Breast epithelium (tissue), 3 donors: Measurements from ENCODE around the gene ISL2.

Source experiments
- POLR2A ChIP-seq: fragments of 450-650 bp; IDR thresholded peaks from one replicate; pipeline ENCODE4 v1.6.1; 2016; ENCODE audit warnings: antibody characterized with exemption, mild to moderate bottlenecking, moderate library complexity
- POLR2AphosphoS5 ChIP-seq, 3 donors: sonication (generic); formaldehyde crosslinking; IDR thresholded peaks; one replicate each; pipeline ENCODE4 v1.6.1; 2017; ENCODE audit warnings: antibody characterized with exemption in 3 of 3
- TF ChIP-seq, protein P1 (sequence below), 3 donors: fragments of 450-650 bp; IDR thresholded peaks; one replicate each; pipeline ENCODE4 v1.5.1; 2016 to 2017; ENCODE audit warnings: antibody characterized with exemption in 3 of 3, mild to moderate bottlenecking in 3 of 3, moderate library complexity in 3 of 3

DNA sequence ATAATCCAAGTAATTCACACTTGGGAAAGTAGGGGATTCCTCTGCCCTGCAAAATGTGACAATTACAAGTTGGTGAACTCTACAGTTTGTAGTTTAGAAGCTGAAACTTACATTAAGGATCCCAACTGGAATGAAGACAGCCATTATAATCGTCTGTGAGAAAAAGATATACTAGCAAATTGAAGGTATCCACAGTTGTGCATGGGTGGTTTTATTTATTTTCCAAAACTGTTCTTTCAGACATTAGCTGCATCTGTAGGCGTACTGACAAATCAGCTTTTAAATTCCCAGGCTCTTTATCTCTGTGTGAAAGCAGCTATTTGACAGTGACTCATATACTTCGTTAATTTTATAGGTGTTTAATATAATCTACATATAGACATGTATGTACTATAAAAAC is 12.5 kb upstream of the ISL2 start:
- TF ChIP-seq, protein P1, sequence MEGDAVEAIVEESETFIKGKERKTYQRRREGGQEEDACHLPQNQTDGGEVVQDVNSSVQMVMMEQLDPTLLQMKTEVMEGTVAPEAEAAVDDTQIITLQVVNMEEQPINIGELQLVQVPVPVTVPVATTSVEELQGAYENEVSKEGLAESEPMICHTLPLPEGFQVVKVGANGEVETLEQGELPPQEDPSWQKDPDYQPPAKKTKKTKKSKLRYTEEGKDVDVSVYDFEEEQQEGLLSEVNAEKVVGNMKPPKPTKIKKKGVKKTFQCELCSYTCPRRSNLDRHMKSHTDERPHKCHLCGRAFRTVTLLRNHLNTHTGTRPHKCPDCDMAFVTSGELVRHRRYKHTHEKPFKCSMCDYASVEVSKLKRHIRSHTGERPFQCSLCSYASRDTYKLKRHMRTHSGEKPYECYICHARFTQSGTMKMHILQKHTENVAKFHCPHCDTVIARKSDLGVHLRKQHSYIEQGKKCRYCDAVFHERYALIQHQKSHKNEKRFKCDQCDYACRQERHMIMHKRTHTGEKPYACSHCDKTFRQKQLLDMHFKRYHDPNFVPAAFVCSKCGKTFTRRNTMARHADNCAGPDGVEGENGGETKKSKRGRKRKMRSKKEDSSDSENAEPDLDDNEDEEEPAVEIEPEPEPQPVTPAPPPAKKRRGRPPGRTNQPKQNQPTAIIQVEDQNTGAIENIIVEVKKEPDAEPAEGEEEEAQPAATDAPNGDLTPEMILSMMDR (IDR thresholded peaks at IDR 0.05), result no peak
- TF ChIP-seq POLR2A (no peak), POLR2AphosphoS5 (IDR thresholded peaks at IDR 0.05) (no peak)
